ENCODE data around the gene UBE3A. TPM values are rescaled to one million over a fixed set of nuclear protein-coding genes. Genes with fewer than 3 reads are reported as not detected.

UBE3A gene
- total RNA-seq, 1 donor from 2014 or later: 99.9 TPM

DNA sequence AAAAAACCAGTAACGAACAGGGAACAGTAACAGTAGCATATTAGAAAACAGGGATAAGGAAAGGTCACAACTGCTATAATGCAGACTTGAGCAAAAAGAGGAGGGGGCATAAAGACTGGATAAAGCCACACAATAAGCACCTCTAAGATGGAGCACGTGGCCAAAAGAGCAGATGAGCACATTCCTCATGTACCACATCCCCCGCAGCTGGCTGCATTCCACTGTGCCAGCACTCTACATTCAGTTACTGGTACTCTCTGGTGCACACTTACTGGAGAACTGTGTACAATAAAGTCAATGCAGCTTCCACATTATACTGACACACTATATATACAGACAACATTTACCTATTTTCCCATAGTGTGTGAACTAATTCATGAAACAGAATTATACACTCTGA, 64.7 kb downstream of the UBE3A start:
- peaks cover 27% of the 10 kb centered on the region for H3K36me3 Mint-ChIP-seq (ENCODE audit: low read depth)

DNA sequence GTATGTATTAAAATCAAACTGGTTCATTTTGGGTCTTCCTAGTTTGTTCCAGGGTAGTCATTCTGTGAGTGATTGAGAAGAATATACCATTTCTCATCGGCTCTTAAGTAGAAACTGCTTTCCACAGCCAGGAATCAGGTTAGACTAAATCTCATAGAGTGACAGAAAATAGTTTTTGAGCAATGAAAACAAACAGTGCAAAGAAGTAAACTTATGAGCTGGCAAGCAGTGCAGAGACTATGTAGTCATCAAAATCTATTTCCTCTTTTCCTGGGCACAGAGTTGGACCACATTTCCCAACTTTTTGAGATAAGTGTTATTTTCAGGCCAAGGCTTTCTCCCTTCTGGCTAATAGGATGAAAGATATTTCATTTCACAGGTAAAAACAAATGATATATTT, 66.5 kb downstream of the UBE3A start:
- H3K4me1 Mint-ChIP-seq: peaks cover 9% of the 10 kb centered on the region
- H3K27me3 Mint-ChIP-seq (ENCODE audit: low read depth): no peaks in the 10 kb centered on the region
- TF ChIP-seq, protein P1, sequence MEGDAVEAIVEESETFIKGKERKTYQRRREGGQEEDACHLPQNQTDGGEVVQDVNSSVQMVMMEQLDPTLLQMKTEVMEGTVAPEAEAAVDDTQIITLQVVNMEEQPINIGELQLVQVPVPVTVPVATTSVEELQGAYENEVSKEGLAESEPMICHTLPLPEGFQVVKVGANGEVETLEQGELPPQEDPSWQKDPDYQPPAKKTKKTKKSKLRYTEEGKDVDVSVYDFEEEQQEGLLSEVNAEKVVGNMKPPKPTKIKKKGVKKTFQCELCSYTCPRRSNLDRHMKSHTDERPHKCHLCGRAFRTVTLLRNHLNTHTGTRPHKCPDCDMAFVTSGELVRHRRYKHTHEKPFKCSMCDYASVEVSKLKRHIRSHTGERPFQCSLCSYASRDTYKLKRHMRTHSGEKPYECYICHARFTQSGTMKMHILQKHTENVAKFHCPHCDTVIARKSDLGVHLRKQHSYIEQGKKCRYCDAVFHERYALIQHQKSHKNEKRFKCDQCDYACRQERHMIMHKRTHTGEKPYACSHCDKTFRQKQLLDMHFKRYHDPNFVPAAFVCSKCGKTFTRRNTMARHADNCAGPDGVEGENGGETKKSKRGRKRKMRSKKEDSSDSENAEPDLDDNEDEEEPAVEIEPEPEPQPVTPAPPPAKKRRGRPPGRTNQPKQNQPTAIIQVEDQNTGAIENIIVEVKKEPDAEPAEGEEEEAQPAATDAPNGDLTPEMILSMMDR (conservative IDR thresholded peaks at IDR 0.05): no peak
- no peaks in the 10 kb centered on the region for H3K9me3 Mint-ChIP-seq
- no peak overlapping the region for H3K4me3 Mint-ChIP-seq
- peaks cover 25% of the 10 kb centered on the region for H3K36me3 Mint-ChIP-seq (ENCODE audit: low read depth)
- no peak overlapping the region for H3K27ac Mint-ChIP-seq (ENCODE audit: unreplicated experiment)
- no peak for DNase-seq (ENCODE audit: low read depth, low spot score)

More for the DNA sequence above, 64.7 kb downstream of the UBE3A start:
- TF ChIP-seq, protein P1 (conservative IDR thresholded peaks at IDR 0.05): no peak
- H3K27ac Mint-ChIP-seq (ENCODE audit: unreplicated experiment): no peak overlapping the region
- H3K9me3 Mint-ChIP-seq: no peaks in the 10 kb centered on the region
- no peaks in the 10 kb centered on the region for H3K27me3 Mint-ChIP-seq (ENCODE audit: low read depth)
- H3K4me1 Mint-ChIP-seq: peaks cover 9% of the 10 kb centered on the region
- no peak for DNase-seq (ENCODE audit: low read depth, low spot score)
- no peak overlapping the region for H3K4me3 Mint-ChIP-seq

DNA sequence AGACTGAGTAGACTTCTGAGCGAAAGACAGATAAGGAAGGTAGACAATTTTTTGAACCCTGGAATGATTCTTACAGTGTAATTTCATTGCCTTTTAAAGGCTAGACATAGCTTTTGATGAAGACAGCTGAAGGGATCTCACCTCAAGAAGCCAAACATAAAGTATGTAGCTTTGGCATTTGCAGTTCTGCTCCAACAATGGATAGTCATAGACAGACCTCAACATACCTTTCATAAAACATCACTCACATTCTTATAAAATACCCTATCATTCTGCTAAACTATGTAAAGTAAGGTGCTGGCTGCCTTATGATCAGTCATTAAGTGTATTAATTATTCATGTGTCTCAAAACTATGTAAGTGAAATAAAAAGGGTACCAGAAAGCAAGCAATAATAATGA, 70.0 kb downstream of the UBE3A start:
- peaks cover 26% of the 10 kb centered on the region for H3K36me3 Mint-ChIP-seq (ENCODE audit: low read depth)
- no peaks in the 10 kb centered on the region for H3K9me3 Mint-ChIP-seq
- DNase-seq (ENCODE audit: low read depth, low spot score): no peak
- TF ChIP-seq, protein P1 (conservative IDR thresholded peaks at IDR 0.05): no peak
- no peak overlapping the region for H3K27ac Mint-ChIP-seq (ENCODE audit: unreplicated experiment)
- H3K4me1 Mint-ChIP-seq: no peaks in the 10 kb centered on the region
- H3K4me3 Mint-ChIP-seq: no peak overlapping the region
- no peaks in the 10 kb centered on the region for H3K27me3 Mint-ChIP-seq (ENCODE audit: low read depth)

DNA sequence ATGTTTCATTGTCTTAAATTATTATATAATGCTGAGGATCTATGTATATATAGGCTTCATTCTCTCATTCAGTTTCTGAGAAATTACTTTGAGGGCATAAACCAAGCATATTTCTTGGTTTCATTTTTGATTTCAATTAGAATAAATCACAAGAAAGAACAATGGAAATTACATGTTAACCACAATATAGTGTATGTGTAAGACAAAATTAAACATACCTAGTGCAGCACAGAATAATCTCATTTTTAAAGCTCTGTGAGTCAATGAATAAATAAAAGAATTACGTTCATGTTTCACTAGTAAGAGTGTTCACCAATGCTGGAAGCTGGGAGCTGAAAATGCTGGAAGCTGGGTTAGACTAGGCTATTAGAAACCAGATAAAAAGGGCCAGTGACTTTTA, 72.8 kb downstream of the UBE3A start:
- Mint-ChIP-seq H3K27ac (ENCODE audit: unreplicated experiment) (no peak overlapping the region), H3K27me3 (ENCODE audit: low read depth) (no peaks in the 10 kb centered on the region), H3K36me3 (ENCODE audit: low read depth) (peaks cover 22% of the 10 kb centered on the region), H3K9me3 (no peaks in the 10 kb centered on the region), H3K4me1 (no peaks in the 10 kb centered on the region), H3K4me3 (no peak overlapping the region)
- DNase-seq (ENCODE audit: low read depth, low spot score): no peak
- TF ChIP-seq, protein P1 (conservative IDR thresholded peaks at IDR 0.05): no peak

DNA sequence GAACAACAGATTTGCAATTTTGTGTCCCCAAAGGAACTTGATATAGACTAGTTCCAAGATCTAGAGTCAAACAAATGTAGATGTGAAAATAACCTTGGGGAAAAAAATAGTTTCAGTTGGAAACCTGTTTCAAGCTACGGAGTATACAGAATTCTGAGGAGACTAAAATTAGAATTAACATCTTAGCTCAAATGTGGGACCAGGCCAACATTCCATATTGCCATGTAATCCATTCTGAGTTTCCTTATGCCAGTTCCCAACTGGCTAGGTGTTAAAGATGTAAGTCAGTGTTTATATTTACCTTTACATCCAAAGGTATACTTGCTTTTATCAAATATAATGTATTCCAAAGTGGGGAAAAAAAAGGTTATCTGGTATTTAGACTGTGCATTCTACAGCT, 76.3 kb downstream of the UBE3A start:
- TF ChIP-seq, protein P1 (conservative IDR thresholded peaks at IDR 0.05): no peak
- no peak overlapping the region for H3K27ac Mint-ChIP-seq (ENCODE audit: unreplicated experiment)
- H3K36me3 Mint-ChIP-seq (ENCODE audit: low read depth): peaks cover 14% of the 10 kb centered on the region
- H3K27me3 Mint-ChIP-seq (ENCODE audit: low read depth): no peaks in the 10 kb centered on the region
- no peak for DNase-seq (ENCODE audit: low read depth, low spot score)
- H3K4me1 Mint-ChIP-seq: no peaks in the 10 kb centered on the region
- H3K4me3 Mint-ChIP-seq: no peak overlapping the region
- no peaks in the 10 kb centered on the region for H3K9me3 Mint-ChIP-seq

DNA sequence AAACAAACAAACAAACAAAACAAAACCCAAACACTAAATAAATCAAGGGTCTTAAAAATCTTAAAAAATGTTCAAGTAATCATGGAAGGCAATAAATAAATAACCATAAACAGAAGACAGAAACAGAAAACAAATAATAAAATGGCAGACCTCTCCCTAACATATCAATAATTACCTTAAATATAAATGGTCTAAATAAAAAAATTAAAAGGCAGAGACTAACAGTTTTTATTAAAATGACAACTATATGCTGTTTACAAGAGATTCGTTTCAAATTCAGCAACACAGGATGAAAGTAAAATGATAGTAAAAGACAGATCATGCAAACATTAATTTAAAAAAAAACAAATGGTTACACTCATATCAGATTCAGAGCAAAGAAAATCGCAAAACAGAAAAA, 91.1 kb downstream of the UBE3A start:
- no peak overlapping the region for H3K27ac Mint-ChIP-seq (ENCODE audit: unreplicated experiment)
- H3K4me3 Mint-ChIP-seq: no peak overlapping the region
- TF ChIP-seq, protein P1 (conservative IDR thresholded peaks at IDR 0.05): no peak
- H3K4me1 Mint-ChIP-seq: no peaks in the 10 kb centered on the region
- H3K36me3 Mint-ChIP-seq (ENCODE audit: low read depth): peaks cover 51% of the 10 kb centered on the region
- H3K27me3 Mint-ChIP-seq (ENCODE audit: low read depth): no peaks in the 10 kb centered on the region
- DNase-seq (ENCODE audit: low read depth, low spot score): no peak
- H3K9me3 Mint-ChIP-seq: peaks cover 3% of the 10 kb centered on the region

All from neural crest cell (in vitro differentiated cells).